Measurements from ENCODE around the gene USP47.

GRCh38 chr11:11963842-11964773, 122.3 kb downstream of the USP47 start:
- TF ChIP-seq EZH2 (IDR thresholded peaks at IDR 0.05; ENCODE audit: insufficient read depth, poor library complexity, severe bottlenecking) (no peak), EZH2phosphoT487 (IDR thresholded peaks at IDR 0.05; ENCODE audit: insufficient read depth, low read depth) (no peak)

All from GM23248 (cell line).